CD4-positive, alpha-beta T cell treated with Interleukin-10 for 1 hour (primary cell): ENCODE measurements around the gene MOV10L1.
"Not testable (repeated sequence)": the region's sequence is repeated elsewhere in the genome, so short reads cannot be mapped to it uniquely, and the experiment has no call there.

Experiments
- DNase-seq: peaks from one replicate; pipeline ENCODE4 v3.0.0-alpha.2; 2020

MOV10L1 gene

DNA sequence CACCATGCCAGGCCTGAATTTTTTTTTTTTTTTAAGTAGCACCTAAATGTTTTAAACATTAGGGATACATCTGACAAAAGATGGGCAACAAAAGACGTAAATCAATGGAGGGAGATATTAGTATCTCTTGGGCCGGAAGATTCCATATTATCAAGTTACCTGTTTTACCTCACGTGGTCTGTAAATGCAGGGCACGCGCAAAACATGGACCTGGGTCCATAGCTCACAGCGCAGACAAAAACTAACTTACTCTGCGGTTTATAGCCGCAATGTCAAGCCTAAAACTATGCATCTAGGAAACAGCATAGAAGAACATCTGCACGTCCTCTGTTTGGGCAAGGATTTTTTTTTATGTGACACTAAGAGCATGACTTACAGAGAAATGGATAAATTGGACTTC, 49.2 kb downstream of the MOV10L1 start:
- no peak for DNase-seq

- DNase-seq, result no peak
Measured at GRCh38 chr22:50139843-50140415, 50.1 kb downstream of the MOV10L1 start.

DNA sequence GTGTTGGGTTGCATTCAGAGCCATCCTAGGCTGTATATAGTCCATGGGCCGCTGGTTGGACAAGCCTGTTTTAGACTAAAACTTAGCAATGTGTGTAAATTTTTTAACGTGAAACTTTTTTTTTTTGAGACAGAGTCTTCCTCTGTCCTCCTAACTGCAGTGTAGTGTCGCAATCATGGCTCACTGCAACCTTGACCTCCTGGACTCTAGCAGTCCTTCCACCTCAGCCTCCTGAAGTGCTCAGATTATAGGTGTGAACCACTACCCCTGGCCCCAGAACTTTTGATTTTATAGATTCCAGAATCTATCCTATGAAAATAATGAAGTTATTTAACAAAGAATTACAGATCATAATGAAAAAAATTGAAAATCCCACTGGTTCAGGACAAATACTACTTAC, 50.8 kb downstream of the MOV10L1 start:
- no peak for DNase-seq

GRCh38 chr22:50141462-50141861, 51.7 kb downstream of the MOV10L1 start:
- DNase-seq, result no peak

DNA sequence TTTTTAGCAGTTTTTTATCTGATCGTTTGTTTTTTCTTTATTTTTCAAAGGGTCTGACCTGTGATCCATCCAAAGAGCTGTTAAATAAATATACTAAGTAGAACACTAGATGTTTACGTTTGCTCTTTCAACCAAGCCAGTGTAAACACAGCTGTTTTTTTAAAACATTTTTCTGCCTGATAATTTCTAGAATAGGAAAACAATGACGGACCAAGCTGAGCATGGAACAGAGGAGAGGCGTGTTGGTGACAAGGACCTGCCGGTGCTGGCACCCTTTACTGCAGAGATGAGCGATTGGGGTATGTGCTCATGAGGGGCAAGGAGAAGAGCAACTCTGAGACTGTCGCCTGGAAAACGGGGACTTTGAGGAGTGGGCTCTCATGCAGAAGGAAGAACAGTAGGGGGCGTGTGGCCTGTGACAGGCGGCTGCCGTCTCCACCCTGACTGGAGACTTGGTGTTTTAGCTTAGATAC, 52.1 kb downstream of the MOV10L1 start:
- DNase-seq, result no peak

DNA sequence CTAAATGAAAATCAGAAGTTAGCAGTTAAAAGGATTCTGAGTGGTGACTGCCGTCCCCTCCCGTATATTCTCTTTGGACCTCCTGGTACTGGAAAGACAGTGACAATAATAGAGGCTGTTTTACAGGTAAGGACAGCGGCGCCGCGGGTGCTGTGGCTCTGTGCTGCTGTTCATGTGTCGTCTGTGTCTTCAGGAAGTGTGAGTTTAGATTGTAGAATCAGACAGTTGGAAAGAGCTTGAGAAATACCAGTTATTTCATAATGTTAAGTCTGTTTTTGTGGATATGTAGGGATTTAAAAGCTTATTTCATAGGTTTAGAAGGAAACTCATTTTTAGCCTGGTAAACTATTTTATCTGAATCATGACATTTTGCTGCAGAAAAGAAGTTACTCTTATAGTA, 53.3 kb downstream of the MOV10L1 start:
- no peak for DNase-seq

GRCh38 chr22:50144005-50144614, 54.3 kb downstream of the MOV10L1 start:
- no peak for DNase-seq

GRCh38 chr22:50145721-50146438, 56.1 kb downstream of the MOV10L1 start:
- no peak for DNase-seq

GRCh38 chr22:50146439-50147238, 56.8 kb downstream of the MOV10L1 start:
- peak; percentile 12 for DNase-seq

GRCh38 chr22:50147258-50148165, 57.7 kb downstream of the MOV10L1 start:
- not testable (repeated sequence) for DNase-seq

DNA sequence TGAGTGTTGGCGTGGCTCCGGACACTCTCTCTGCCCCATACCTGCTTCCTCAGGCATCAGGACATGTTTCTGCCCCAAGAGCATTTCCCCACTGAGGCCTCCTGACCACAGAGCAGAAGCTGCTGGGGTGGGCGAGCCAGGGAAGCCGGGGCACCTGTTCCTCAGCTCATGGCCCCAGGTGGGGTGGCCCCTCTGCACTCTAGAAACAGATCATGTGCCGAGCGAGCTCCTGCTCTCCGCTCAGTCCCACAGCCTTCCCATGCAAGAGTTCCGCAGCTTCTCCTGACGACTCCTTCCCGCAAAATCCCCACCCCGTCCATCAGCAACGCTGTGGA, 58.3 kb downstream of the MOV10L1 start:
- no peak for DNase-seq

DNA sequence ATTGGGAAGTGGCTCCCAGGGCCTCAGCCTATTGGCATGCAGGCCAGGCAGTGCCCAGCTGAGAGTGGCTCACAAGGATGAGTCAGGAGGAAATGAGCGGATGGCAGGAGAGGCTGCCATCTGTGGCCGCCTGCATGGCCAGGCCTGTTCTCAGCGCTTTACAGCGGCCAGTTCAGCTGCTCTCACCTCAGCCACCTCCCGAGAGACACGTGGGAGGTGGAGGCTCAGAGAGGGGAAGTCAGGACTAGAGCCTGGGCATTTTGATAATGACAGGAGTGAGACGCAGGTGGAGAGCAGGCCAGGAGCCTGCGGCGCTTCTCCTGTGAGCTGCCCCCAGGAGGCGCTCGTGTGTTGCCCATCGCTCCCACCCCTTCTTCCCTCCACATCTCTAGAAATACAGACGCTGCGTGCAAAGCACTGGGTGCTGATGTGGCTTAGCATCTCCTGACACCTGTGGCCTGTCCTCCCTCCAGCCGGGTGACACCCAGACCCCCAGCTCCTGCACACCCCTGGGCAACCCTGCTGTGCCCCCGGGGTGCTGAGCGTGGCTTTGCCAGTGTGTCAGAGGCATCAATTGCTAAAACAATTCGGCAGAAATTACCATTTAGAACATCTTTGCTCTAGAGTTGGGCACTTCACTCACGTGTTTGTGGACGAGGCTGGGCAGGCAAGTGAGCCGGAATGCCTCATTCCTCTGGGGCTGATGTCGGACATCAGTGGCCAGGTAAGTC, 59.4 kb downstream of the MOV10L1 start:
- peak; percentile 78 for DNase-seq

DNA sequence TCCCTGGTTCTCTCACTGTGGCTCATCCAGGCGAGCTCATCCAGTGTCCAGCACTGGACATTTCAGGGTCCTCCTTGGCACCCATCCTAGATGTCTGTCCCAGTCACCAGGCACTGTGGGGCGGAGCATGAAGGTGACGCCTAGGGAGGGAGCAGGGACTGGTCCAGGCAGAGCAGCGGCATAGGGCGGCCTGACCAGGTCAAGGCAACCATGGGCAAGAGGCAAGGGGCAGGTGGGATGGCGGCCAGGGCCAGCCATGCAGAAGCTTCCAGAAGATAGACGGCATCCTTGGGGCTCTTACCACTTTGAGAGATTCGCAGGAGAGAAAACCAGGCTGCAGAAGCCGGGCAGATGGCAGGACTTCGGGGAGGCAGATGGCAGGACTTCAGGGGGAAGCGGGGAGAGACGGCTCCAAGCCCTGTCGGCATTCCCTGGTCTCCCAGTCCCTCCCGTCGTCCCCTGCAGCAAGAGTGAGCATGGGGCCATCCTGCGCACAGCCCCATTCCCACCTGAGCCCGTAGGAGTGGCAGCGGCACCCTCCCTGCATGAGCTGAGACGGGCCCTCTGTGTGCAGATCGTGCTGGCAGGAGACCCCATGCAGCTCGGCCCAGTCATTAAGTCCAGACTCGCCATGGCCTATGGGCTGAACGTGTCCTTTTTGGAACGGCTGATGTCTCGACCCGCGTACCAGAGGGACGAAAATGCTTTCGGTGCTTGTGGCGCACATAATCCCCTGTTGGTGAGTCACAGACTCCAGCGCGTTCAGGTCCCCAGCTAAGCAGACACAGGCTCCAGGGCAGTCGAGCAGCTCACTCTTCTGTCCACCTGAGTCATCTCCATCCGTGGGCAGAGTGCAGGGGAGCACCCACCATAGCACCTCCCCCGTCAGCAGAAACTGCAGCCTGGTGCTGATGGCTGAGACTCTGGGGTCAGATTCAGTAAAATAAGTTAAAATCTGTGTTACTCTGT, 60.6 kb downstream of the MOV10L1 start:
- DNase-seq, result no peak

DNA sequence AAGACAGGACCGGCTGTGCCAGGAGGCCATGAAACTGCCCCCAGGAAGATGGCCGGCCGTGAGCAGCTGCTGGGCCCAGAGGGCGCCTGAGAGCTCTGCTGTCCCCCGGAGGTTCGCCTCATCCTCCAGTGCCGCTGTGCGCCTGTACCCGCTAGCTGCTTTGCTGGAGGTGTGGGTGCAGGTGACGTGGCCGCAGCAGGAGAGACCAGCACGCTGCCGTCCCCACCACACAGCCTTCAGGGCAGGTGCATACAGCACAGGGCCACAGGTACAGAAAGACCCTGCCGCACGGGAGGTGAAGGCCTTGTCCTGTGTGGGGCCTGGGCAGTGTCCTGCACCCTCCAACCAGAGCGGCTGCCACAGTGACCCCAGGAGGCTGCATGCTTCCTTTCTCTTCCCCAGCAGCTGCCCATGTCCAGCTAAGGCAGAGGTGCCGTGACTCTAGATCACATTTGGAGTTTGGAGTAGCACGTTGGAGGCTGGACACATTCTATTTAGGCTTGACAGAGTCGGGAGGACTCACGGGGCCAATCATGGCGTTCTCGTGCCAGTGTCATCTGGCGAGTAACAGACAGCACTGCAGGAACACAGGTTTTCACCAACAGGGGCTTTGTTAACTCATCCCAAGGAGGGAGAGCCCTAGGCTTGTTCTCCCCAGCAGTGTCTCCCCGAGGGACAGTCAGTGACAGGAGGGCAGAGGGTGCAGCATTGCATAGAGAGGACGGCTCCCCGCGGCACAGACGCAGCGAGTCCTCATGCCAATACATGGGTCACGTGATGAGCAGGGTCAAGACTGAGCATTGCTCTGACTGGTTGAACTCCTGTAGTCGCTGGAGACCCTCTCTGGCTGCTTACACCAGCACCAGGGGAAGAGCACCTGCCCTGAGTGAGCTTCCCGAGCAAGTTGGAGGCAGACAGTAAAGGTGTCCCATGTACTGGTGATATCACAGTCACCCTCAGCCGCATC, 62.0 kb downstream of the MOV10L1 start:
- DNase-seq, result no peak

GRCh38 chr22:50153056-50153755, 63.4 kb downstream of the MOV10L1 start:
- DNase-seq, result no peak

GRCh38 chr22:50153756-50154140, 63.9 kb downstream of the MOV10L1 start:
- no peak for DNase-seq

GRCh38 chr22:50157709-50158375, 68.0 kb downstream of the MOV10L1 start:
- DNase-seq, result no peak

GRCh38 chr22:50160947-50161346, 71.1 kb downstream of the MOV10L1 start:
- DNase-seq, result no peak
